Osteoblast (primary cell): ENCODE data around the gene ADAD1. TPM values are rescaled to one million over a fixed set of nuclear protein-coding genes. Genes with fewer than 3 reads are reported as not detected.

ENCODE experiments used
- DNase-seq: peaks from one replicate; pipeline ENCODE4 v3.0.0; 2011; ENCODE audit warnings: low spot score, mixed read lengths; ENCODE audit not compliant: insufficient read length; ENCODE audit errors: missing footprints
- H2AFZ ChIP-seq: 2 replicates; pipeline ENCODE4 v1.6.0; 2011; ENCODE audit warnings: mild to moderate bottlenecking, low read length
- H3K27ac ChIP-seq: 2 replicates; pipeline ENCODE4 v1.5.1; 2011; ENCODE audit warnings: mild to moderate bottlenecking, low read depth, low read length, moderate library complexity
- H3K27me3 ChIP-seq: 2 replicates; pipeline ENCODE4 v1.6.0; 2012; ENCODE audit warnings: mild to moderate bottlenecking, control low read depth, inconsistent platforms, low read length, moderate library complexity; ENCODE audit not compliant: insufficient read depth
- H3K36me3 ChIP-seq: 2 replicates; pipeline ENCODE4 v1.5.1; 2011; ENCODE audit warnings: mild to moderate bottlenecking, low read length, control low read depth, moderate library complexity; ENCODE audit not compliant: insufficient read depth
- H3K4me1 ChIP-seq: 2 replicates; pipeline ENCODE4 v1.5.1; 2011; ENCODE audit warnings: mild to moderate bottlenecking, low read length, control low read depth, moderate library complexity; ENCODE audit not compliant: insufficient read depth
- H3K4me2 ChIP-seq: 2 replicates; pipeline ENCODE4 v1.6.0; 2011; ENCODE audit warnings: mild to moderate bottlenecking, low read length; ENCODE audit not compliant: insufficient read depth
- H3K4me3 ChIP-seq: fragments of 200-600 bp; sonication (generic); 3 replicates; pipeline ENCODE4 v1.5.1; 2012; ENCODE audit warnings: mild to moderate bottlenecking, low read length, inconsistent platforms; ENCODE audit not compliant: insufficient read depth
- H3K79me2 ChIP-seq: 2 replicates; pipeline ENCODE4 v1.6.0; 2012; ENCODE audit warnings: mild to moderate bottlenecking, low read length, control low read depth, inconsistent platforms; ENCODE audit not compliant: insufficient read depth
- H3K9me3 ChIP-seq: 2 replicates; pipeline ENCODE4 v1.5.1; 2011; ENCODE audit warnings: low read depth, low read length, control low read depth
- H4K20me1 ChIP-seq: 2 replicates; pipeline ENCODE4 v1.6.0; 2012; ENCODE audit warnings: mild to moderate bottlenecking, low read length, control low read depth; ENCODE audit not compliant: insufficient read depth
- total RNA-seq: library from RNA; depleted of rRNA; stranded (reverse); fragments of >200 nt; gene quantifications from 2 replicates; pipeline ENCODE4 v1.2.3, GENCODE V29; 2012
- TF ChIP-seq, protein P1 (sequence below): IDR thresholded peaks from 2 replicates; pipeline ENCODE4 v1.5.1; 2011; ENCODE audit warnings: mild to moderate bottlenecking, low read depth, low read length, moderate library complexity; ENCODE audit errors: extremely low read depth

Gene ADAD1
- total RNA-seq, 1 donor, result not detected

DNA sequence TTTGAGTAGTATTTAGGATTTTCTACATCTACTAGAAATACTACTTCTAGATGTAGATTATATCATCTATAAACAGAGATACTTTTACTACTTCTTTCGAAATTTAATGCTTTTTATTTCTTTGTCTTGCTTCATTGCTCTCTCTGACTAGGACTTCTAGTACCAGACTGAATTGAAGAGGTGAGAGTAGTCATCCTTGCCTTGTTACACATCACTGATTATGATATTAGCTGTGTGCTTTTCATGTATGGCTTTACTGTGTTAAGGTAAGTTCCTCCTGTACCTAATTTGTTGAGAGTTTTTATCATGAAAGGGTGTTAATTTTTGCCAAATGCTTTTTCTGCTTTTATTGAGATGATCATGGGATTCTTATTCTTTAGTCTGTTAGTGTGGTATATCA lies 97.3 kb downstream of the ADAD1 start:
- Histone ChIP-seq H3K4me1 (no peaks in the 10 kb centered on the region), H2AFZ (no peak overlapping the region), H3K4me2 (no peak overlapping the region), H3K27me3 (no peaks in the 10 kb centered on the region), H3K27ac (no peak overlapping the region), H4K20me1 (no peaks in the 10 kb centered on the region), H3K36me3 (no peaks in the 10 kb centered on the region), H3K79me2 (no peaks in the 10 kb centered on the region), H3K9me3 (no peaks in the 10 kb centered on the region), H3K4me3 (no peak overlapping the region)
- DNase-seq, result no peak
- TF ChIP-seq, protein P1, sequence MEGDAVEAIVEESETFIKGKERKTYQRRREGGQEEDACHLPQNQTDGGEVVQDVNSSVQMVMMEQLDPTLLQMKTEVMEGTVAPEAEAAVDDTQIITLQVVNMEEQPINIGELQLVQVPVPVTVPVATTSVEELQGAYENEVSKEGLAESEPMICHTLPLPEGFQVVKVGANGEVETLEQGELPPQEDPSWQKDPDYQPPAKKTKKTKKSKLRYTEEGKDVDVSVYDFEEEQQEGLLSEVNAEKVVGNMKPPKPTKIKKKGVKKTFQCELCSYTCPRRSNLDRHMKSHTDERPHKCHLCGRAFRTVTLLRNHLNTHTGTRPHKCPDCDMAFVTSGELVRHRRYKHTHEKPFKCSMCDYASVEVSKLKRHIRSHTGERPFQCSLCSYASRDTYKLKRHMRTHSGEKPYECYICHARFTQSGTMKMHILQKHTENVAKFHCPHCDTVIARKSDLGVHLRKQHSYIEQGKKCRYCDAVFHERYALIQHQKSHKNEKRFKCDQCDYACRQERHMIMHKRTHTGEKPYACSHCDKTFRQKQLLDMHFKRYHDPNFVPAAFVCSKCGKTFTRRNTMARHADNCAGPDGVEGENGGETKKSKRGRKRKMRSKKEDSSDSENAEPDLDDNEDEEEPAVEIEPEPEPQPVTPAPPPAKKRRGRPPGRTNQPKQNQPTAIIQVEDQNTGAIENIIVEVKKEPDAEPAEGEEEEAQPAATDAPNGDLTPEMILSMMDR, result no peak

DNA sequence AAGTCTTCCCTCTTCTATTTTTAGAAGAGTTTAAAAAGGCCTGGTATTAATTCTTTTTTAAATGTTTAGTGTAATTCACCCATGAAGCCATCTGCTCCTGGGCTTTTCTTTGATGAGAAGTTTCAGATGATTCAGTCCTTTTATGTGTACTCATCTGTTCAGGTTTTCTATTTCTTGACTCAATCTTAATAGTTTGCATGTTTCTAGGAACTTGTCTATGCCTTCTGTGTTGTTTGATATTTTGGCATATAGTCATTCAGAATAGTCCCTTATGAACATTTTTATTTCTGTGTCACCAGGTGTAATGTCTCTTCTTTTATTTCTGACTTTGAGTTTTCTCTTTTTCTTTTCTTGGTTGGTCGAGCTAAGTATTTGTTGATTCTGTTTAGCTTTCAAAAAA lies 97.9 kb downstream of the ADAD1 start:
- no peaks in the 10 kb centered on the region for H3K79me2 ChIP-seq
- no peak overlapping the region for H3K4me2 ChIP-seq
- H2AFZ ChIP-seq, result no peak overlapping the region
- TF ChIP-seq, protein P1, result no peak
- no peaks in the 10 kb centered on the region for H3K36me3 ChIP-seq
- DNase-seq, result no peak
- no peaks in the 10 kb centered on the region for H3K9me3 ChIP-seq
- H3K27ac ChIP-seq, result no peak overlapping the region
- H3K4me1 ChIP-seq, result peaks cover 1% of the 10 kb centered on the region
- no peaks in the 10 kb centered on the region for H4K20me1 ChIP-seq
- H3K27me3 ChIP-seq, result no peaks in the 10 kb centered on the region
- no peak overlapping the region for H3K4me3 ChIP-seq

Other genes starting within 250 kb of the ADAD1 start
- 121 and 136 TPM in 2 replicates for gene BLTP1, start 226.7 kb upstream of the ADAD1 start, total RNA-seq
- gene IL2, start 77.7 kb downstream of the ADAD1 start, total RNA-seq, result not detected in 2 replicates
- gene IL21, start 242.1 kb downstream of the ADAD1 start, total RNA-seq, result not detected in 2 replicates